ENCODE results near the gene ARHGEF40. TPM values are rescaled to one million over a fixed set of nuclear protein-coding genes. Genes with fewer than 3 reads are reported as not detected.
A peak's percentile ranks its signal among the peaks of the same experiment; 100 is the strongest.

The ARHGEF40 gene
- total and polyA plus RNA-seq, 7 donors, result 12.5 to 48.5 (median 17.5) TPM

DNA sequence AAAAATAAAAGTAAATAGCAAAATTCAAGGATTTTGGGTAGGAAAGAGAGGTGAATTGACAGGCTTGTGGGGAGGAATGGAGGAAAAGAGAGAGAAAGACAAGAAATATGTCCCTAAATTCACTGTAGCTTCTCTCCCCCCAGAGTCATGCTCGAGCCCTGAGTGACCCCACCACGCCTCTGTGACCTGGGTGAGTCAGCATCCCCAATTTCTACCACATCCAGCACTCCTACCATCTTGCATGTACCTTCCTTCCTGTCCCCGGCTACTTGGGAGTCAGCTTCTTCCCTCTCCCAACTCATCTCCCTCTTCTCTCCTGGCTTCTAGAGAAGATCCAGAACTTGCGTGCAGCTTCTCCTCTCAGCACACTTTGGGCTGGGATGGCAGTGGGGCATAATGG is 18.6 kb downstream of the ARHGEF40 start:
- Histone ChIP-seq H3K9me3 (no peaks in the 10 kb centered on the region), H3K27ac (no peak overlapping the region), H3K27me3 (no peaks in the 10 kb centered on the region), H3K36me3 (peaks cover 0 to 86% (median 32%) of the 10 kb centered on the region in 4 donors), H3K4me1 (peaks cover 0 to 38% (median 36%) of the 10 kb centered on the region in 4 donors), H3K4me3 (no peak overlapping the region)
- DNase-seq, result no peak
- intact Hi-C loops (cut with DNase I), result no loop called here
- TF ChIP-seq POLR2A (IDR thresholded peaks at IDR 0.05), result no peak
- TF ChIP-seq, protein P1, sequence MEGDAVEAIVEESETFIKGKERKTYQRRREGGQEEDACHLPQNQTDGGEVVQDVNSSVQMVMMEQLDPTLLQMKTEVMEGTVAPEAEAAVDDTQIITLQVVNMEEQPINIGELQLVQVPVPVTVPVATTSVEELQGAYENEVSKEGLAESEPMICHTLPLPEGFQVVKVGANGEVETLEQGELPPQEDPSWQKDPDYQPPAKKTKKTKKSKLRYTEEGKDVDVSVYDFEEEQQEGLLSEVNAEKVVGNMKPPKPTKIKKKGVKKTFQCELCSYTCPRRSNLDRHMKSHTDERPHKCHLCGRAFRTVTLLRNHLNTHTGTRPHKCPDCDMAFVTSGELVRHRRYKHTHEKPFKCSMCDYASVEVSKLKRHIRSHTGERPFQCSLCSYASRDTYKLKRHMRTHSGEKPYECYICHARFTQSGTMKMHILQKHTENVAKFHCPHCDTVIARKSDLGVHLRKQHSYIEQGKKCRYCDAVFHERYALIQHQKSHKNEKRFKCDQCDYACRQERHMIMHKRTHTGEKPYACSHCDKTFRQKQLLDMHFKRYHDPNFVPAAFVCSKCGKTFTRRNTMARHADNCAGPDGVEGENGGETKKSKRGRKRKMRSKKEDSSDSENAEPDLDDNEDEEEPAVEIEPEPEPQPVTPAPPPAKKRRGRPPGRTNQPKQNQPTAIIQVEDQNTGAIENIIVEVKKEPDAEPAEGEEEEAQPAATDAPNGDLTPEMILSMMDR (IDR thresholded peaks at IDR 0.05), result no peak
- no peak for TF ChIP-seq POLR2AphosphoS5 (IDR thresholded peaks at IDR 0.05)
- no peak for TF ChIP-seq EP300 (IDR thresholded peaks at IDR 0.05)
- WGBS, 2 donors, result 74 to 80% methylated on average over 4 of the region's 4 CpGs

DNA sequence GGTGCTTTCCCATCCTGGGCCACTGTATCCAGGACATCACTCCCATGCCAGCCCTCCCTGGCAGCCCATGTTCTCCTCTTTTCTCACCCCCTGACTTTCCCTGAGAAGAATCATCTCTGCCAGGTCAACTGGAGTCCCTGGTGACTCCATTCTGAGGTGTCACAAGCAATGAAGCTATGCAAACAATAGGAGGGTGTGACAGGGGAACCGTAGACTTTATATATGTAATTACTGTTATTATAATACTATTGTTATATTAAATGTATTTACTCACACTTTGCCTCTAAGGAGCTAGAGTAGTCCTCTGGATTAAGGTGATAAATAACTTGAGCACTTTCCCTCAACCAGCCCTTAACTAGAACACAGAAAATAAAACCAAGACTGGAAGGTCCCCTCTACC is 19.2 kb downstream of the ARHGEF40 start:
- H3K36me3 ChIP-seq, result peaks cover 0 to 80% (median 32%) of the 10 kb centered on the region in 4 donors
- H3K27ac ChIP-seq, result no peak overlapping the region
- intact Hi-C loops (cut with DNase I), result no loop called here
- 16 to 42% methylated on average over 1 of the region's 1 CpG for WGBS, 2 donors
- H3K4me3 ChIP-seq, result no peak overlapping the region
- no peak for TF ChIP-seq POLR2A (IDR thresholded peaks at IDR 0.05)
- no peak for TF ChIP-seq POLR2AphosphoS5 (IDR thresholded peaks at IDR 0.05)
- no peak for TF ChIP-seq EP300 (IDR thresholded peaks at IDR 0.05)
- TF ChIP-seq, protein P1 (IDR thresholded peaks at IDR 0.05), result no peak
- peaks cover 0 to 44% (median 41%) of the 10 kb centered on the region in 4 donors for H3K4me1 ChIP-seq
- no peaks in the 10 kb centered on the region for H3K27me3 ChIP-seq
- no peak for DNase-seq
- no peaks in the 10 kb centered on the region for H3K9me3 ChIP-seq

DNA sequence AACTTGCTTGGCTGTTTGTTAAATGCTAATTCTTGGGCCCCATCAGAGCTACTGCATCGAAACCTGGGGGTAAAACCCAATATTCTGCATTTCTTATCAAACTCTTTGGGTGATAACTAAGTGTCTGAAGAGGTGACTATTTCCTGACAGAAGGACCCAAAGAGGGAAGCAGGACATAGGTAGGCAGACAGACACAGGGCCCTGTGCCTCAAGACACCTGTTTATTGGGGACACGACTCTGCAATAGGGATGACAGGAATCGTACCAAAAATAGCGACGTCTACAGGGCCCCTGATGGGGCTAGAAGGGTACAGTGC is 19.7 kb downstream of the ARHGEF40 start:
- TF ChIP-seq POLR2AphosphoS5 (IDR thresholded peaks at IDR 0.05) (no peak), POLR2A (IDR thresholded peaks at IDR 0.05) (no peak), EP300 (IDR thresholded peaks at IDR 0.05) (no peak)
- TF ChIP-seq, protein P1 (IDR thresholded peaks at IDR 0.05), result no peak
- intact Hi-C loops (cut with DNase I), result loop anchor here (10.0 kb wide), 2 partner anchors 475 to 755 kb away; partner anchors contain the start of gene CCNB1IP1
- 60 to 80% methylated on average over 5 of the region's 5 CpGs for WGBS, 2 donors
- H3K9me3 ChIP-seq, result no peaks in the 10 kb centered on the region
- H3K36me3 ChIP-seq, result peaks cover 0 to 75% (median 32%) of the 10 kb centered on the region in 4 donors
- H3K27ac ChIP-seq, result peak overlapping the region in 3 of 4 donors; percentile 9 to 53 (median 32)
- H3K4me1 ChIP-seq, result peaks cover 0 to 41% (median 39%) of the 10 kb centered on the region in 4 donors
- H3K27me3 ChIP-seq, result no peaks in the 10 kb centered on the region
- no peak overlapping the region for H3K4me3 ChIP-seq
- no peak for DNase-seq

DNA sequence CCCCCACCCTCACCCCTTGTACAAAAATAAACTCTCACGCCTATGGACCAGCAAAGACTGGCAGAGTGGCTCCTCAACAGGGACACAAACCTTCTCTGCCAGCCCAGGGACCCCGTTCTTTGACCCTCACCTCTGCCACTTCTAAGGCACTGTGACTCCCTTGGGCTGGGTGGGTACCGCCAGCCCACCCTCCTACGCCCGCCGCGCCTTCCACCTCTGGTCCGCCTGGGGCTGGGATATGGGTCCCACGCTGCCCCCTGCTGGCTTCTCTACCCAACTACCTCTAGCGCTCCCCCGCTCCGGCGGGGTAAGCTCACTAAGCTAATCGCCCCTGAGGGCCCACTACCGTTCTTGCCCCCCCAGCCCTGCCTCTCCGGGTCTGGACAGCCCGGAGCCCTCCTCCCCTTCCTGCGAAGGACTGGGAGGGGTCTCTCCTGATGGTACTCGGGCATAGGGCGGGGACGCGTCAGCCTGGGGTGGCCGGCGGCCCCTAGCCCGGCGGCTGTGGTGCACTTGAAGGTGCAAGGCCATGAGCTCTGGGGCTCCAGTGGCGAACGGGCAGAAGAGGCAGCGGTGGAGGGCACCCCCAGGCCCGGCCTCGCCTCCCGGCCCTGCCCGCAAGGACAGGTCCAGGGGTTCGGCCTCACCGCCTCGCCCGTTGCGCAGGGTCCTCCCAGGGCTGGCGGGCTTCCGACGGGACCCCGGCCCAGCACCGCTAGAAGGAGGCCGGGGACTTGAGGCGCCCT is 20.3 kb downstream of the ARHGEF40 start:
- H3K27me3 ChIP-seq, result no peaks in the 10 kb centered on the region
- no peak for TF ChIP-seq POLR2AphosphoS5 (IDR thresholded peaks at IDR 0.05)
- no peak for TF ChIP-seq EP300 (IDR thresholded peaks at IDR 0.05)
- no peak for TF ChIP-seq POLR2A (IDR thresholded peaks at IDR 0.05)
- TF ChIP-seq, protein P1 (IDR thresholded peaks at IDR 0.05), result peak; percentile 46 to 64 (median 53)
- no peak for DNase-seq
- H3K9me3 ChIP-seq, result no peaks in the 10 kb centered on the region
- no peak overlapping the region for H3K4me3 ChIP-seq
- peaks cover 0 to 69% (median 31%) of the 10 kb centered on the region in 4 donors for H3K36me3 ChIP-seq
- H3K4me1 ChIP-seq, result peaks cover 0 to 40% (median 34%) of the 10 kb centered on the region in 4 donors
- intact Hi-C loops (cut with DNase I), result loop anchor here (10.0 kb wide), 2 partner anchors 476 to 756 kb away; partner anchors contain the start of gene CCNB1IP1
- 81 to 91% methylated on average over 45 of the region's 45 CpGs for WGBS, 2 donors
- peak overlapping the region; percentile 9 to 53 (median 25) for H3K27ac ChIP-seq
